PC-3 (cell line): ENCODE results near the gene XIRP1. TPM values are rescaled to one million over a fixed set of nuclear protein-coding genes. Genes with fewer than 3 reads are reported as not detected.

Experiments used
- ATAC-seq: fragments of 200-7000 bp; cut with Tn5 transposase; 2 replicates; pipeline ENCODE4 v1.9.1; 2020; ENCODE audit warnings: mild to moderate bottlenecking, moderate library complexity
- BruUV-seq: library from RNA; stranded (reverse); fragments of 400-500 nt; replicated peaks from 2 replicates; lab custom pipeline; 2021; lab: Mats Ljungman, UMichigan
- CTCF ChIA-PET: fragments of 300-600 bp; sonication (Branson Sonifier 250); formaldehyde crosslinking; loops from one replicate; lab custom pipeline; 2022; ENCODE audit warnings: antibody characterized with exemption; lab: Charles Lee
- POLR2A ChIA-PET: fragments of 300-600 bp; sonication (Branson Sonifier 250); formaldehyde crosslinking; loops from one replicate; lab custom pipeline; 2022; ENCODE audit warnings: antibody characterized with exemption; ENCODE audit not compliant: unreplicated experiment; lab: Charles Lee
- DNase-seq: peaks from one replicate; pipeline ENCODE4 v3.0.0-alpha.2; 2015
- H2AFZ ChIP-seq: fragments of 300-600 bp; sonication (generic); 2 replicates; pipeline ENCODE4 v1.6.0; 2016; ENCODE audit warnings: antibody characterized with exemption, low read length
- H3F3A ChIP-seq: fragments of 300-600 bp; sonication (generic); one replicate; pipeline ENCODE4 v1.6.0; 2017; ENCODE audit warnings: antibody characterized with exemption, low read length, control low read depth, mild to moderate bottlenecking; ENCODE audit not compliant: unreplicated experiment
- H3K27ac ChIP-seq: fragments of 300-600 bp; sonication (generic); 2 replicates; pipeline ENCODE4 v1.5.1; 2016; ENCODE audit warnings: mild to moderate bottlenecking, low read length
- H3K27me3 ChIP-seq: fragments of 300-600 bp; sonication (generic); 2 replicates; pipeline ENCODE4 v1.6.1; 2016; ENCODE audit warnings: low read length, mixed read lengths
- H3K36me3 ChIP-seq: fragments of 300-600 bp; sonication (generic); 2 replicates; pipeline ENCODE4 v1.6.1; 2016; ENCODE audit warnings: low read depth, mixed run types, low read length, mixed read lengths
- H3K4me1 ChIP-seq: fragments of 300-600 bp; sonication (generic); 2 replicates; pipeline ENCODE4 v1.5.1; 2016; ENCODE audit warnings: low read length; ENCODE audit not compliant: insufficient read depth
- H3K4me2 ChIP-seq: fragments of 300-600 bp; sonication (generic); 2 replicates; pipeline ENCODE4 v1.6.0; 2016; ENCODE audit warnings: low read length
- H3K4me3 ChIP-seq: fragments of 300-600 bp; sonication (generic); 2 replicates; pipeline ENCODE4 v1.5.1; 2016; ENCODE audit warnings: mild to moderate bottlenecking, low read length, mixed read lengths
- H3K79me2 ChIP-seq: fragments of 300-600 bp; sonication (generic); 2 replicates; pipeline ENCODE4 v1.6.1; 2017; ENCODE audit warnings: low read length, mixed read lengths
- H3K9ac ChIP-seq: fragments of 300-600 bp; sonication (generic); 2 replicates; pipeline ENCODE4 v1.6.0; 2016; ENCODE audit warnings: mild to moderate bottlenecking, low read length
- H3K9me2 ChIP-seq: fragments of 300-600 bp; sonication (generic); replicated peaks from 2 replicates; pipeline ENCODE4 v1.6.1; 2016; ENCODE audit warnings: mixed run types, low read length, mixed read lengths
- H3K9me3 ChIP-seq: fragments of 300-600 bp; sonication (generic); 2 replicates; pipeline ENCODE4 v1.6.1; 2016; ENCODE audit warnings: low read length, mixed read lengths
- H4K20me1 ChIP-seq: fragments of 300-600 bp; sonication (generic); 2 replicates; pipeline ENCODE4 v1.6.1; 2016; ENCODE audit warnings: low read length, mixed read lengths
- EZH2 ChIP-seq: fragments of 300-600 bp; sonication (generic); IDR thresholded peaks from one replicate; pipeline ENCODE4 v1.6.1; 2017; ENCODE audit warnings: antibody characterized with exemption, mild to moderate bottlenecking, low read length; ENCODE audit not compliant: unreplicated experiment
- EZH2phosphoT487 ChIP-seq: fragments of 300-600 bp; sonication (generic); IDR thresholded peaks from 2 replicates; pipeline ENCODE4 v1.6.1; 2018; ENCODE audit warnings: mild to moderate bottlenecking, antibody characterized with exemption, low read length, borderline replicate concordance
- intact Hi-C: fragments of 100-400 bp; cut with micrococcal nuclease; formaldehyde crosslinking; loops from 2 replicates; pipeline ENCODE4 v1.9.0; 2023
- total RNA-seq: library from RNA; depleted of rRNA; stranded (reverse); fragments of >200 nt; gene quantifications from 2 replicates; pipeline ENCODE4 v1.2.3, GENCODE V29; 2014
- TF ChIP-seq, protein P1 (sequence below): fragments of 300-600 bp; sonication (generic); conservative IDR thresholded peaks from 2 replicates; pipeline ENCODE4 v1.5.1; 2017; ENCODE audit warnings: antibody characterized with exemption, low read depth, mild to moderate bottlenecking, low read length

Gene XIRP1
- total RNA-seq, 1 experiment from 2014 or later, result not detected

DNA sequence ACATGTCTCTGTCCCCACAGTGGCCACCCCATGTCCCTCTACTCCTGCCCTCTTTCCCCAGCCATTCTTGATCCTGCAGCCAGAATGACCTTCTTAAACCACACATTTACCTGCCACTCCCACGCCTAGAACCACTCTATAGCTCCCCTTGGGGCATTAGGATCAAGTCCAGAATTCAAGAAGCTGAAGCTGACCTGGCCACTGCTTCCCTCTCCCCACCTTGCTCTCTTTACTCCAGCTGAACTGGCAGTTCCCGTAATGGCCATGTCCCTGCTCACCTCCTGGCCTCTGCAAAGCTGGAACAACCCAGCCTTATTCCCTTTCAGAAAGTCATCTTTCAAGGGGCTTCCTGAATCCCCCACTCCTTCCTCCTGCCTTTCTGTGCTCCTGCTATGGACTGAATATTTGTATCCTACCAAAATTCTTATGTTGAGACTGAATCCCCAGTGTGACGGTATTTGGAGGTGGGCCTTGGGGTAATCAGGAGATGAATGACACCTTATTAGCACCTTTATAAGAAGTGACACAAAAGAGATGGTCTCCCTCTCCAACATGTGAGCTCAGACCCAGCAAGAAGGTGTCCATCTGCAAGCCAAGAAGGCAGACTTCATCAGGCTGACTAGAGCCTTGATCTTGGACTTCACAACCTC, 42.8 kb downstream of the XIRP1 start:
- Histone ChIP-seq H2AFZ (no peak overlapping the region), H3K9me3 (no peaks in the 10 kb centered on the region), H3K27ac (no peak overlapping the region), H4K20me1 (peaks cover 70% of the 10 kb centered on the region), H3K4me1 (peaks cover 64% of the 10 kb centered on the region), H3K4me2 (peak overlapping the region; percentile 98), H3F3A (no peaks in the 10 kb centered on the region), H3K4me3 (peak overlapping the region; percentile 82; the same call in 1 of the 2 replicates), H3K9ac (no peak overlapping the region), H3K36me3 (peaks cover 19% of the 10 kb centered on the region), H3K27me3 (no peaks in the 10 kb centered on the region), H3K79me2 (peaks cover 79% of the 10 kb centered on the region), H3K9me2 (no peaks in the 10 kb centered on the region)
- intact Hi-C loops, result no loop called here
- POLR2A ChIA-PET, result interaction anchor here (0.6 kb wide), 1 partner anchor 253 kb away, joined by 3 read pairs; no protein-coding TSS in a partner anchor
- no TSS peak for BruUV-seq
- DNase-seq, result peak; percentile 39
- TF ChIP-seq EZH2phosphoT487 (no peak), EZH2 (no peak)
- TF ChIP-seq, protein P1, sequence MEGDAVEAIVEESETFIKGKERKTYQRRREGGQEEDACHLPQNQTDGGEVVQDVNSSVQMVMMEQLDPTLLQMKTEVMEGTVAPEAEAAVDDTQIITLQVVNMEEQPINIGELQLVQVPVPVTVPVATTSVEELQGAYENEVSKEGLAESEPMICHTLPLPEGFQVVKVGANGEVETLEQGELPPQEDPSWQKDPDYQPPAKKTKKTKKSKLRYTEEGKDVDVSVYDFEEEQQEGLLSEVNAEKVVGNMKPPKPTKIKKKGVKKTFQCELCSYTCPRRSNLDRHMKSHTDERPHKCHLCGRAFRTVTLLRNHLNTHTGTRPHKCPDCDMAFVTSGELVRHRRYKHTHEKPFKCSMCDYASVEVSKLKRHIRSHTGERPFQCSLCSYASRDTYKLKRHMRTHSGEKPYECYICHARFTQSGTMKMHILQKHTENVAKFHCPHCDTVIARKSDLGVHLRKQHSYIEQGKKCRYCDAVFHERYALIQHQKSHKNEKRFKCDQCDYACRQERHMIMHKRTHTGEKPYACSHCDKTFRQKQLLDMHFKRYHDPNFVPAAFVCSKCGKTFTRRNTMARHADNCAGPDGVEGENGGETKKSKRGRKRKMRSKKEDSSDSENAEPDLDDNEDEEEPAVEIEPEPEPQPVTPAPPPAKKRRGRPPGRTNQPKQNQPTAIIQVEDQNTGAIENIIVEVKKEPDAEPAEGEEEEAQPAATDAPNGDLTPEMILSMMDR, result no peak
- no peak for ATAC-seq
- CTCF ChIA-PET, result interaction anchor here (1.0 to 1.1 kb wide), 2 partner anchors 18 to 139 kb away, joined by 3 read pairs; no protein-coding TSS in a partner anchor

DNA sequence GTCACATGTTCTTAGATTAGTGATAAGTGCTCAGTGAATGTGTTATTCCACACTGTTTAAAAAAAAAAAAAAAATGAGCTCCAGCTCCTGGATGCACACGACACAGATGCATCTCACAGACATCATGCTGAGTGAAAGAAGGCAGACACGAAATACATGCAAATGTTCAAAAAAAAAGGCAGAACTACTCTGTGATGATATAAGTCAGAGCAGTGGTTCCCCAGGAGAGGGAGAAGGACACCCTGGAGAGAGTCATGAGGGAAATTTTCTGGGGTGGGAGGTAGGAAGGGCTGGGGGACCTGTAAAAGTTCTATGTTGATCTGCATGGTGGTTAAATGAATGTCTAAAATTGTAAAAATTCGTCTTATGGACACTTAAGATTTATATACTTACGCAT, 43.3 kb downstream of the XIRP1 start:
- peak overlapping the region; percentile 98 for H3K4me2 ChIP-seq

More for the DNA sequence above, 43.3 kb downstream of the XIRP1 start:
- no peak overlapping the region for H2AFZ ChIP-seq
- ATAC-seq (no peak), DNase-seq (no peak)
- H3K27ac ChIP-seq, result no peak overlapping the region
- no peaks in the 10 kb centered on the region for H3K9me3 ChIP-seq
- intact Hi-C loops, result no loop called here
- peaks cover 64% of the 10 kb centered on the region for H3K4me1 ChIP-seq
- CTCF ChIA-PET, result interaction anchor here (1.0 kb wide), 1 partner anchor 18 kb away, joined by 3 read pairs; no protein-coding TSS in a partner anchor
- no peaks in the 10 kb centered on the region for H3F3A ChIP-seq
- no peak overlapping the region for H3K4me3 ChIP-seq
- no peaks in the 10 kb centered on the region for H3K27me3 ChIP-seq
- TF ChIP-seq, protein P1, result no peak
- TF ChIP-seq EZH2phosphoT487 (no peak), EZH2 (no peak)
- H3K36me3 ChIP-seq, result peaks cover 25% of the 10 kb centered on the region
- POLR2A ChIA-PET, result interaction anchor here (0.6 kb wide), 1 partner anchor 253 kb away, joined by 3 read pairs; no protein-coding TSS in a partner anchor
- peaks cover 76% of the 10 kb centered on the region for H4K20me1 ChIP-seq
- H3K79me2 ChIP-seq, result peaks cover 83% of the 10 kb centered on the region
- no peaks in the 10 kb centered on the region for H3K9me2 ChIP-seq
- no peak overlapping the region for H3K9ac ChIP-seq
- BruUV-seq, result no TSS peak
